ENCODE data around the gene TEAD1. TPM values are rescaled to one million over a fixed set of nuclear protein-coding genes. Genes with fewer than 3 reads are reported as not detected.
A peak's percentile ranks its signal among the peaks of the same experiment; 100 is the strongest.

TEAD1 gene
- polyA plus RNA-seq, 1 donor from 2014 or later = 12.2 TPM

DNA sequence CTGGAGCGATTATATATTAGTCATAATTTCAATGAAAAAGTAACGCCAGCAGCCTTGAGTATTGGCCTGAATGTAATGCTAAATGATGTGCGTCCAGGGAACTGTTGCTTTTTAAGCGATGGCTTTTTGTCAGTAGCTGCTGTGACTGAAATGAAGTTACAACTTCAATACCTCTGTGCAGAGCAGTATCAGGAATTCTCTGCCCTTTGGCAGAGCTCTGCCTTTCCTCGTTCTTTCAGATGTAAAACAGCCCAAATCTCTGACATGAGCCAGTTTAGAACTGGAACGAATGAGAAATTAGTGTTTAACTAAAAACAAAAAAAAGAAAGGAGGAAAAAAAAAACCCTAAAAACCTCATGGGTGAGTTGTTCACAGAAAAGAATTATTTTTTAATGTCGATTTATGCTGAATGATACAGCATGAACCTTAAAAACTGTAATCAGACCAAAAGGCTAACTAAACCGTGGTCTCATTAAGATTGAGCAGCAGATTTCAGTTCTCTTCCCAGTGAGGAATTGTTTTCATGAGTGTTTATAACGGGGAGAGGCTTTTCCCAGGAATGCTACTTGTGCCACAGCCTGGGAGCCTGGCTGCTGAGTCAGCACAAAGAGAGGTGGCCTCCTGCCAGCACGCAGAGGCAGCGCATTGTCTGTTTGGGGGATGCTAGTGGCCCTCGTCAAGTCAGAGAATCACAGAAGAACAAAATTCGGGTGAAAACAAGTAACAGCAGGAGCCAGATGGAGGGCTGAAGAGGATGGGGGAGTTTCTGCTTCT, 188.7 kb downstream of the TEAD1 start (continued):
- TF ChIP-seq, protein P1, sequence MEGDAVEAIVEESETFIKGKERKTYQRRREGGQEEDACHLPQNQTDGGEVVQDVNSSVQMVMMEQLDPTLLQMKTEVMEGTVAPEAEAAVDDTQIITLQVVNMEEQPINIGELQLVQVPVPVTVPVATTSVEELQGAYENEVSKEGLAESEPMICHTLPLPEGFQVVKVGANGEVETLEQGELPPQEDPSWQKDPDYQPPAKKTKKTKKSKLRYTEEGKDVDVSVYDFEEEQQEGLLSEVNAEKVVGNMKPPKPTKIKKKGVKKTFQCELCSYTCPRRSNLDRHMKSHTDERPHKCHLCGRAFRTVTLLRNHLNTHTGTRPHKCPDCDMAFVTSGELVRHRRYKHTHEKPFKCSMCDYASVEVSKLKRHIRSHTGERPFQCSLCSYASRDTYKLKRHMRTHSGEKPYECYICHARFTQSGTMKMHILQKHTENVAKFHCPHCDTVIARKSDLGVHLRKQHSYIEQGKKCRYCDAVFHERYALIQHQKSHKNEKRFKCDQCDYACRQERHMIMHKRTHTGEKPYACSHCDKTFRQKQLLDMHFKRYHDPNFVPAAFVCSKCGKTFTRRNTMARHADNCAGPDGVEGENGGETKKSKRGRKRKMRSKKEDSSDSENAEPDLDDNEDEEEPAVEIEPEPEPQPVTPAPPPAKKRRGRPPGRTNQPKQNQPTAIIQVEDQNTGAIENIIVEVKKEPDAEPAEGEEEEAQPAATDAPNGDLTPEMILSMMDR (IDR thresholded peaks at IDR 0.05; ENCODE audit: poor library complexity, severe bottlenecking) = no peak

DNA sequence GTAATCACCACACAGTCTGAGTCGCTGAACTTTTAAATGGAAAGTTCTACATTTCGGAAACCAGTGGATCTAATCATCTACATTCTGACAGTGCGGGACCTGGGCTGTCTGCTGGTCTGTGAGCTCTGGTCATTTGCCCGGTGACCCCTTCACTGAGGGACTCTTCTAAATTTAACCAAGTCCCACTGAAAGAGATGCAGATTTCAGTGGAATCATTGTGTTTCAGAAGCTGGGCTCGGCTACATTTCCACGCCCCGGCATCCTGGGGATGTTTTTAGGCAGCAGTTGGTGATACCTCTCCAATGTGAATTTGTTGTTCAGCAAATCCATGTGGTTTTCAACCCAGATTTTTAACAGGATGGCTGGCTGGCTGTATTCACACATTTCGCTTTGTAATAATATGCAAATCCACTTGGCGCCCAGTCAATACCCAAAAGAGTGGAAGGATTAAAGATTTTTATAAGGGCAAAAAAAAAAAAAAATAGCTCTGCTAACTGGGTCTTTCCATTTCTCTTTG, 189.4 kb downstream of the TEAD1 start:
- no peaks in the 10 kb centered on the region for H3K9me3 ChIP-seq (ENCODE audit: low read length)
- peak overlapping the region; percentile 67 for H3K4me3 ChIP-seq (ENCODE audit: low read length)
- peaks cover 29% of the 10 kb centered on the region for H3K79me2 ChIP-seq (replicated peaks; ENCODE audit: insufficient read depth, low read length)
- H3F3A ChIP-seq (ENCODE audit: insufficient read depth, low read length, poor library complexity, severe bottlenecking) = no peaks in the 10 kb centered on the region
- H3K4me2 ChIP-seq (ENCODE audit: low read length) = peak overlapping the region; percentile 99
- no peak overlapping the region for H2AFZ ChIP-seq (ENCODE audit: low read depth, low read length)
- TF ChIP-seq EZH2 (IDR thresholded peaks at IDR 0.05; ENCODE audit: borderline replicate concordance, insufficient read depth, low read length, poor library complexity, severe bottlenecking) = no peak
- no peak for TF ChIP-seq MXI1 (conservative IDR thresholded peaks at IDR 0.05; ENCODE audit: poor library complexity, severe bottlenecking)
- no peak for TF ChIP-seq RAD21 (conservative IDR thresholded peaks at IDR 0.05)
- no peak for TF ChIP-seq EP300 (conservative IDR thresholded peaks at IDR 0.05; ENCODE audit: poor library complexity, severe bottlenecking)
- TF ChIP-seq, protein P2, sequence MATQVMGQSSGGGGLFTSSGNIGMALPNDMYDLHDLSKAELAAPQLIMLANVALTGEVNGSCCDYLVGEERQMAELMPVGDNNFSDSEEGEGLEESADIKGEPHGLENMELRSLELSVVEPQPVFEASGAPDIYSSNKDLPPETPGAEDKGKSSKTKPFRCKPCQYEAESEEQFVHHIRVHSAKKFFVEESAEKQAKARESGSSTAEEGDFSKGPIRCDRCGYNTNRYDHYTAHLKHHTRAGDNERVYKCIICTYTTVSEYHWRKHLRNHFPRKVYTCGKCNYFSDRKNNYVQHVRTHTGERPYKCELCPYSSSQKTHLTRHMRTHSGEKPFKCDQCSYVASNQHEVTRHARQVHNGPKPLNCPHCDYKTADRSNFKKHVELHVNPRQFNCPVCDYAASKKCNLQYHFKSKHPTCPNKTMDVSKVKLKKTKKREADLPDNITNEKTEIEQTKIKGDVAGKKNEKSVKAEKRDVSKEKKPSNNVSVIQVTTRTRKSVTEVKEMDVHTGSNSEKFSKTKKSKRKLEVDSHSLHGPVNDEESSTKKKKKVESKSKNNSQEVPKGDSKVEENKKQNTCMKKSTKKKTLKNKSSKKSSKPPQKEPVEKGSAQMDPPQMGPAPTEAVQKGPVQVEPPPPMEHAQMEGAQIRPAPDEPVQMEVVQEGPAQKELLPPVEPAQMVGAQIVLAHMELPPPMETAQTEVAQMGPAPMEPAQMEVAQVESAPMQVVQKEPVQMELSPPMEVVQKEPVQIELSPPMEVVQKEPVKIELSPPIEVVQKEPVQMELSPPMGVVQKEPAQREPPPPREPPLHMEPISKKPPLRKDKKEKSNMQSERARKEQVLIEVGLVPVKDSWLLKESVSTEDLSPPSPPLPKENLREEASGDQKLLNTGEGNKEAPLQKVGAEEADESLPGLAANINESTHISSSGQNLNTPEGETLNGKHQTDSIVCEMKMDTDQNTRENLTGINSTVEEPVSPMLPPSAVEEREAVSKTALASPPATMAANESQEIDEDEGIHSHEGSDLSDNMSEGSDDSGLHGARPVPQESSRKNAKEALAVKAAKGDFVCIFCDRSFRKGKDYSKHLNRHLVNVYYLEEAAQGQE (IDR thresholded peaks at IDR 0.05; ENCODE audit: borderline replicate concordance) = no peak
- TF ChIP-seq, protein P1 (IDR thresholded peaks at IDR 0.05; ENCODE audit: poor library complexity, severe bottlenecking) = no peak
- no peak for TF ChIP-seq TAF1 (IDR thresholded peaks at IDR 0.05; ENCODE audit: low read depth)
- TF ChIP-seq POLR2AphosphoS5 (IDR thresholded peaks at IDR 0.05) = no peak
- no peak for TF ChIP-seq SMC3 (conservative IDR thresholded peaks at IDR 0.05; ENCODE audit: poor library complexity)
- no peaks in the 10 kb centered on the region for H3K9me2 ChIP-seq (ENCODE audit: insufficient read depth, low read length)
- no peaks in the 10 kb centered on the region for H3K36me3 ChIP-seq (ENCODE audit: insufficient read depth, low read length)
- no peak overlapping the region for H3K9ac ChIP-seq (ENCODE audit: low read length)
- H4K20me1 ChIP-seq (ENCODE audit: insufficient read depth) = no peaks in the 10 kb centered on the region
- no peak overlapping the region for H3K27ac ChIP-seq (ENCODE audit: low read length)
- H3K27me3 ChIP-seq (ENCODE audit: insufficient read depth, low read depth, low read length) = no peaks in the 10 kb centered on the region

All from neural cell (in vitro differentiated cells).